GM23338 (cell line): ENCODE results near the gene IER5.

ENCODE experiments used
- CREB1 ChIP-seq: fragments of 250-450 bp; sonication (Bioruptor Pico); IDR thresholded peaks from 2 replicates; pipeline ENCODE4 v1.5.0; 2020; ENCODE audit warnings: low read depth, mild to moderate bottlenecking, moderate library complexity
- ETS1 ChIP-seq: IDR thresholded peaks from 2 replicates; pipeline ENCODE4 v1.6.1; 2016; ENCODE audit warnings: antibody characterized with exemption
- EZH2 ChIP-seq: fragments of 200-600 bp; sonication (generic); IDR thresholded peaks from one replicate; pipeline ENCODE4 v1.8.0; 2017; ENCODE audit warnings: antibody characterized with exemption, mild to moderate bottlenecking, low read depth; ENCODE audit not compliant: unreplicated experiment
- EZH2phosphoT487 ChIP-seq: fragments of 200-600 bp; sonication (generic); IDR thresholded peaks from one replicate; pipeline ENCODE4 v1.8.1; 2018; ENCODE audit warnings: antibody characterized with exemption; ENCODE audit not compliant: unreplicated experiment
- JUNB ChIP-seq: IDR thresholded peaks from one replicate; pipeline ENCODE4 v1.6.1; 2016; ENCODE audit warnings: antibody characterized with exemption; ENCODE audit not compliant: unreplicated experiment
- POLR2AphosphoS5 ChIP-seq: IDR thresholded peaks from 2 replicates; pipeline ENCODE4 v1.6.1; 2016; ENCODE audit warnings: antibody characterized with exemption, low read depth
- REST ChIP-seq: IDR thresholded peaks from one replicate; pipeline ENCODE4 v1.6.1; 2018; ENCODE audit warnings: antibody characterized with exemption; ENCODE audit not compliant: unreplicated experiment
- TF ChIP-seq, protein P1 (sequence below), 2 experiments: fragments of 200-600 bp in 1 of 2; sonication (generic) in 1 of 2; conservative IDR thresholded peaks; 2 replicates each; pipeline versions ENCODE4 v1.5.1 to v1.6.1; 2016 to 2017; ENCODE audit warnings: antibody characterized with exemption in 2 of 2, low read depth in 2 of 2, mild to moderate bottlenecking in 2 of 2, moderate library complexity in 1 of 2

- TF ChIP-seq, protein P1, sequence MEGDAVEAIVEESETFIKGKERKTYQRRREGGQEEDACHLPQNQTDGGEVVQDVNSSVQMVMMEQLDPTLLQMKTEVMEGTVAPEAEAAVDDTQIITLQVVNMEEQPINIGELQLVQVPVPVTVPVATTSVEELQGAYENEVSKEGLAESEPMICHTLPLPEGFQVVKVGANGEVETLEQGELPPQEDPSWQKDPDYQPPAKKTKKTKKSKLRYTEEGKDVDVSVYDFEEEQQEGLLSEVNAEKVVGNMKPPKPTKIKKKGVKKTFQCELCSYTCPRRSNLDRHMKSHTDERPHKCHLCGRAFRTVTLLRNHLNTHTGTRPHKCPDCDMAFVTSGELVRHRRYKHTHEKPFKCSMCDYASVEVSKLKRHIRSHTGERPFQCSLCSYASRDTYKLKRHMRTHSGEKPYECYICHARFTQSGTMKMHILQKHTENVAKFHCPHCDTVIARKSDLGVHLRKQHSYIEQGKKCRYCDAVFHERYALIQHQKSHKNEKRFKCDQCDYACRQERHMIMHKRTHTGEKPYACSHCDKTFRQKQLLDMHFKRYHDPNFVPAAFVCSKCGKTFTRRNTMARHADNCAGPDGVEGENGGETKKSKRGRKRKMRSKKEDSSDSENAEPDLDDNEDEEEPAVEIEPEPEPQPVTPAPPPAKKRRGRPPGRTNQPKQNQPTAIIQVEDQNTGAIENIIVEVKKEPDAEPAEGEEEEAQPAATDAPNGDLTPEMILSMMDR (conservative IDR thresholded peaks at IDR 0.05; ENCODE audit: low read depth in 2 of 2), result no peak
- TF ChIP-seq EZH2 (no peak), EZH2phosphoT487 (no peak), REST (no peak), JUNB (no peak), POLR2AphosphoS5 (no peak), CREB1 (no peak), ETS1 (no peak)
Measured at GRCh38 chr1:181141431-181141910, 53.0 kb downstream of the IER5 start.
